ENCODE results near the gene TTC19. TPM values are rescaled to one million over a fixed set of nuclear protein-coding genes. Genes with fewer than 3 reads are reported as not detected.

TTC19 gene
- total RNA-seq, 1 donor from 2014 or later = 158 TPM

- no peak for DNase-seq (ENCODE audit: low spot score in 2 of 2)
- TF ChIP-seq CTCF (IDR thresholded peaks at IDR 0.05) = no peak
- no peak overlapping the region for H3K27ac ChIP-seq
- no peaks in the 10 kb centered on the region for H3K27me3 ChIP-seq
- peaks cover 9 to 12% of the 10 kb centered on the region in 2 donors for H3K4me1 ChIP-seq
- peaks cover 3 to 15% of the 10 kb centered on the region in 2 donors for H3K36me3 ChIP-seq
- H3K4me3 ChIP-seq = no peak overlapping the region
- intact Hi-C loops (cut with DNase I) = no loop called here
- H3K9me3 ChIP-seq = no peaks in the 10 kb centered on the region
These were observed 3.3 kb upstream of the TTC19 start for GRCh38 chr17:15996322-15996721.

- Histone ChIP-seq H3K9me3 (no peaks in the 10 kb centered on the region), H3K4me3 (peak overlapping the region in 1 of 2 donors; percentile 75), H3K27me3 (no peaks in the 10 kb centered on the region), H3K4me1 (peaks cover 9 to 12% of the 10 kb centered on the region in 2 donors), H3K36me3 (peaks cover 9 to 23% of the 10 kb centered on the region in 2 donors), H3K27ac (no peak overlapping the region)
- no peak for DNase-seq (ENCODE audit: low spot score in 2 of 2)
- no peak for TF ChIP-seq CTCF (IDR thresholded peaks at IDR 0.05)
- intact Hi-C loops (cut with DNase I) = loop anchor here (2.0 kb wide), 2 partner anchors 169 to 737 kb away; no protein-coding TSS in a partner anchor
These were observed 1.5 kb upstream of the TTC19 start for GRCh38 chr17:15998031-15998562.

GRCh38 chr17:15999974-16000827 lies 577 bp downstream of the TTC19 start:
- Histone ChIP-seq H3K4me1 (peaks cover 9 to 12% of the 10 kb centered on the region in 2 donors), H3K27me3 (no peaks in the 10 kb centered on the region), H3K27ac (peak overlapping the region; percentile 93 to 96), H3K36me3 (peaks cover 28 to 38% of the 10 kb centered on the region in 2 donors), H3K4me3 (peak overlapping the region; percentile 75 to 82), H3K9me3 (no peaks in the 10 kb centered on the region)
- no peak for TF ChIP-seq CTCF (IDR thresholded peaks at IDR 0.05)
- DNase-seq (ENCODE audit: low spot score in 2 of 2) = peak in 1 of 2 donors; percentile 73
- intact Hi-C loops (cut with DNase I) = loop anchor here (2.0 kb wide), 2 partner anchors 171 to 739 kb away; no protein-coding TSS in a partner anchor

GRCh38 chr17:16001226-16001897 lies 1.7 kb downstream of the TTC19 start:
- no peak for DNase-seq (ENCODE audit: low spot score in 2 of 2)
- Histone ChIP-seq H3K4me3 (peak overlapping the region; percentile 75 to 82), H3K9me3 (no peaks in the 10 kb centered on the region), H3K4me1 (peaks cover 9 to 12% of the 10 kb centered on the region in 2 donors), H3K36me3 (peaks cover 40 to 50% of the 10 kb centered on the region in 2 donors), H3K27ac (no peak overlapping the region), H3K27me3 (no peaks in the 10 kb centered on the region)
- intact Hi-C loops (cut with DNase I) = no loop called here
- no peak for TF ChIP-seq CTCF (IDR thresholded peaks at IDR 0.05)

GRCh38 chr17:16002708-16003260 lies 3.2 kb downstream of the TTC19 start:
- no peaks in the 10 kb centered on the region for H3K9me3 ChIP-seq
- no peaks in the 10 kb centered on the region for H3K27me3 ChIP-seq
- no peak for TF ChIP-seq CTCF (IDR thresholded peaks at IDR 0.05)
- H3K27ac ChIP-seq = no peak overlapping the region
- peaks cover 9 to 12% of the 10 kb centered on the region in 2 donors for H3K4me1 ChIP-seq
- DNase-seq (ENCODE audit: low spot score in 2 of 2) = no peak
- intact Hi-C loops (cut with DNase I) = no loop called here
- peaks cover 52 to 62% of the 10 kb centered on the region in 2 donors for H3K36me3 ChIP-seq
- no peak overlapping the region for H3K4me3 ChIP-seq
